RPMI7951 (cell line): Measurements from ENCODE around the gene DLG2. TPM values are rescaled to one million over a fixed set of nuclear protein-coding genes. Genes with fewer than 3 reads are reported as not detected.

Source experiments
- DNase-seq: peaks from one replicate; pipeline ENCODE4 v3.0.0-alpha.2; 2012; ENCODE audit warnings: low read depth
- total RNA-seq: library from RNA; depleted of rRNA; stranded (reverse); fragments of >200 nt; shearing (Covaris generic); gene quantifications from 2 replicates; pipeline ENCODE4 v1.2.3, GENCODE V29; 2014

The DLG2 gene
- total RNA-seq, 1 experiment from 2014 or later = 0.36 TPM

- no peak for DNase-seq
Observed at GRCh38 chr11:83862691-83863090, 1764.5 kb downstream of the DLG2 start.

- no peak for DNase-seq
Observed at GRCh38 chr11:83862033-83862432, 1765.1 kb downstream of the DLG2 start.

- DNase-seq = no peak
Observed at GRCh38 chr11:83858694-83859093, 1768.5 kb downstream of the DLG2 start.

GRCh38 chr11:83855237-83855636 lies 1771.9 kb downstream of the DLG2 start:
- no peak for DNase-seq

- DNase-seq = no peak
Observed at GRCh38 chr11:83852775-83853442, 1774.2 kb downstream of the DLG2 start.

- no peak for DNase-seq
Observed at GRCh38 chr11:83852012-83852411, 1775.1 kb downstream of the DLG2 start.

GRCh38 chr11:83847467-83848034 lies 1779.6 kb downstream of the DLG2 start:
- no peak for DNase-seq

GRCh38 chr11:83845797-83846196 lies 1781.3 kb downstream of the DLG2 start:
- no peak for DNase-seq

- DNase-seq = no peak
Observed at GRCh38 chr11:83840326-83840725, 1786.8 kb downstream of the DLG2 start.

GRCh38 chr11:83836883-83837654 lies 1790.1 kb downstream of the DLG2 start:
- DNase-seq = peak; percentile 27

GRCh38 chr11:83836065-83836464 lies 1791.1 kb downstream of the DLG2 start:
- DNase-seq = no peak

- DNase-seq = no peak
Observed at GRCh38 chr11:83835423-83835822, 1791.7 kb downstream of the DLG2 start.

GRCh38 chr11:83831929-83832328 lies 1795.2 kb downstream of the DLG2 start:
- no peak for DNase-seq

GRCh38 chr11:83827940-83828554 lies 1799.1 kb downstream of the DLG2 start:
- peak; percentile 29 for DNase-seq

GRCh38 chr11:83827520-83827919 lies 1799.6 kb downstream of the DLG2 start:
- DNase-seq = no peak

GRCh38 chr11:83826078-83826477 lies 1801.1 kb downstream of the DLG2 start:
- DNase-seq = no peak

GRCh38 chr11:83823461-83824025 lies 1803.6 kb downstream of the DLG2 start:
- DNase-seq = no peak

- peak; percentile 56 for DNase-seq
Observed at GRCh38 chr11:83819931-83820549, 1807.1 kb downstream of the DLG2 start.

GRCh38 chr11:83818349-83818748 lies 1808.8 kb downstream of the DLG2 start:
- peak; percentile 5 for DNase-seq

- DNase-seq = peak; percentile 8
Observed at GRCh38 chr11:83816572-83817187, 1810.5 kb downstream of the DLG2 start.

GRCh38 chr11:83815736-83816135 lies 1811.4 kb downstream of the DLG2 start:
- DNase-seq = no peak
